H1 (cell line): ENCODE results near the gene DUOX1. TPM values are rescaled to one million over a fixed set of nuclear protein-coding genes. Genes with fewer than 3 reads are reported as not detected.

Experiments used
- CTBP2 ChIP-seq: IDR thresholded peaks from 2 replicates; pipeline ENCODE4 v1.7.0; 2011; ENCODE audit warnings: borderline replicate concordance, mild to moderate bottlenecking, moderate library complexity, mixed read lengths, low read length; ENCODE audit not compliant: insufficient read depth, insufficient read length
- EZH2 ChIP-seq: fragments of 200-600 bp; sonication (generic); IDR thresholded peaks from 2 replicates; pipeline ENCODE4 v1.7.1; 2012; ENCODE audit warnings: low read depth, mild to moderate bottlenecking, moderate library complexity, low read length, inconsistent platforms; ENCODE audit not compliant: severe bottlenecking
- JUN ChIP-seq: IDR thresholded peaks from 2 replicates; pipeline ENCODE4 v1.6.1; 2011; ENCODE audit warnings: low read depth, mild to moderate bottlenecking, improper control_type of control experiment, low read length
- polyA plus RNA-seq, 7 experiments: library from polyadenylated mRNA; depleted of rRNA in 3 of 7; stranded (reverse) in 5 of 7; unstranded in 2 of 7; fragments of >200 nt in 5 of 7; fragments of 200-250 nt in 2 of 7; gene quantifications; 1 replicate in 5 of 7; 2 replicates in 1 of 7; 4 replicates in 1 of 7; pipeline versions ENCODE4 v1.2.1 to v1.2.3, GENCODE V29; 2011 to 2013; ENCODE audit warnings: missing spikeins in 2 of 7, mixed read lengths in 2 of 7
- total RNA-seq: library from RNA; stranded (reverse); fragmentation: NEBNext Ultra II Directional; extraction: Animal tissue kit (Norgen Biotek cat#: 25700); gene quantifications from 2 replicates; pipeline ENCODE4 v1.2.1, GENCODE V29; 2021

Gene DUOX1
- total and polyA plus RNA-seq, 2 of the 8 experiments (the other 6 are each of a cell fraction or from before 2014, with no cell fraction given) = 0.84 to 1.4 TPM

DNA sequence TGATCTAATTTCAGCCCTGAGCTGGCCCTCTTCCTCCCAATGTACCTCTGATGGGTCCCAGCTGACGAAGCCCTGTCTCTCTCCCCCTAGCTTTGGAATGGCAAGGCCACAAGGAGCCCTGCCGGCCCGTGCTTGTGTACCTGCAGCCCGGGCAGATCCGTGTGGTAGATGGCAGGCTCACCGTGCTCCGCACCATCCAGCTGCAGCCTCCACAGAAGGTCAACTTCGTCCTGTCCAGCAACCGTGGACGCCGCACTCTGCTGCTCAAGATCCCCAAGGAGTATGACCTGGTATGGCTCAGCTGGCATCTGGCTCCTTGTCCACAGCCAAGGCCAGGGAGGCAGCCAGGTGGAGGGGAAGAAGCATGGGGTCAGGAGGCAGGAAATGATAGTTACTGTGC is 14.2 kb downstream of the DUOX1 start (continued):
- no peak for TF ChIP-seq JUN
- no peak for TF ChIP-seq CTBP2
- no peak for TF ChIP-seq EZH2
